ENCODE results near the gene TP63.

GRCh38 chr3:189690237-189690636, 59.0 kb downstream of the TP63 start:
- TF ChIP-seq POLR2A (IDR thresholded peaks at IDR 0.05; ENCODE audit: extremely low read depth, insufficient read length): no peak
- no peak for TF ChIP-seq CTCF (IDR thresholded peaks at IDR 0.05; ENCODE audit: low read depth, low read length)
- TF ChIP-seq MAX (IDR thresholded peaks at IDR 0.05; ENCODE audit: low read depth, low read length): no peak
